NCI-H1436 treated with DMSO at 0.1 percent for 48 hours (cell line): ENCODE measurements around the gene GJB6.
"Not testable (repeated sequence)": the region's sequence is repeated elsewhere in the genome, so short reads cannot be mapped to it uniquely, and the experiment has no call there.

Source experiments
- DNase-seq: peaks from one replicate; lab custom pipeline; 2025; lab: John Stamatoyannopoulos, UW

Gene GJB6

GRCh38 chr13:20231839-20232555 lies at the start of gene GJB6:
Gene GJB6 (minus strand): TSS chr13:20232319. CDS start chr13:20223480, 8,839 bp downstream.
- no peak for DNase-seq

- DNase-seq = not testable (repeated sequence)
Observed at GRCh38 chr13:20276901-20277300, 44.8 kb upstream of the GJB6 start.

- no peak for DNase-seq
Observed at GRCh38 chr13:20274466-20274865, 42.3 kb upstream of the GJB6 start.

GRCh38 chr13:20272588-20273171 lies 40.6 kb upstream of the GJB6 start:
- no peak for DNase-seq

- no peak for DNase-seq
Observed at GRCh38 chr13:20272104-20272503, 40.0 kb upstream of the GJB6 start.

- no peak for DNase-seq
Observed at GRCh38 chr13:20271441-20271840, 39.3 kb upstream of the GJB6 start.

GRCh38 chr13:20270163-20270865 lies 38.2 kb upstream of the GJB6 start:
- DNase-seq = no peak

GRCh38 chr13:20264271-20265018 lies 32.3 kb upstream of the GJB6 start:
- DNase-seq = no peak

- no peak for DNase-seq
Observed at GRCh38 chr13:20263393-20264044, 31.4 kb upstream of the GJB6 start.

GRCh38 chr13:20258963-20259288 lies 26.8 kb upstream of the GJB6 start:
- DNase-seq = no peak

GRCh38 chr13:20258208-20258962 lies 26.3 kb upstream of the GJB6 start:
- DNase-seq = no peak

- no peak for DNase-seq
Observed at GRCh38 chr13:20254076-20254475, 22.0 kb upstream of the GJB6 start.

GRCh38 chr13:20249913-20250312 lies 17.8 kb upstream of the GJB6 start:
- DNase-seq = no peak

- no peak for DNase-seq
Observed at GRCh38 chr13:20247963-20248362, 15.8 kb upstream of the GJB6 start.

- no peak for DNase-seq
Observed at GRCh38 chr13:20247403-20247802, 15.3 kb upstream of the GJB6 start.

- DNase-seq = no peak
Observed at GRCh38 chr13:20241593-20241992, 9.5 kb upstream of the GJB6 start.

GRCh38 chr13:20239748-20240147 lies 7.6 kb upstream of the GJB6 start:
- no peak for DNase-seq

- DNase-seq = no peak
Observed at GRCh38 chr13:20232556-20233277, 598 bp upstream of the GJB6 start.

GRCh38 chr13:20230913-20231838 lies 943 bp downstream of the GJB6 start:
- no peak for DNase-seq

GRCh38 chr13:20227730-20228129 lies 4.4 kb downstream of the GJB6 start:
- no peak for DNase-seq
